ENCODE measurements around the gene ANKRD44. TPM values are rescaled to one million over a fixed set of nuclear protein-coding genes. Genes with fewer than 3 reads are reported as not detected.

ANKRD44 gene
- total RNA-seq, 2 donors from 2014 or later, result 57.8 to 93.4 TPM

GRCh38 chr2:197306024-197306695 lies 4.4 kb downstream of the ANKRD44 start:
- ATAC-seq (ENCODE audit: insufficient number of reproducible peaks, low FRiP score, low read depth) (no peak), DNase-seq (ENCODE audit: low spot score) (no peak)
- Histone ChIP-seq H3K4me1 (ENCODE audit: control insufficient read depth in 1 of 2, low read depth in 2 of 2) (peaks cover 19 to 55% of the 10 kb centered on the region in 2 donors), H3K27ac (peak overlapping the region; percentile 64 to 89), H3K4me3 (peak overlapping the region; percentile 32), H3K9me3 (no peaks in the 10 kb centered on the region), H3K27me3 (replicated peaks; ENCODE audit: insufficient read depth) (no peaks in the 10 kb centered on the region), H3K36me3 (no peaks in the 10 kb centered on the region)
- TF ChIP-seq, protein P1, sequence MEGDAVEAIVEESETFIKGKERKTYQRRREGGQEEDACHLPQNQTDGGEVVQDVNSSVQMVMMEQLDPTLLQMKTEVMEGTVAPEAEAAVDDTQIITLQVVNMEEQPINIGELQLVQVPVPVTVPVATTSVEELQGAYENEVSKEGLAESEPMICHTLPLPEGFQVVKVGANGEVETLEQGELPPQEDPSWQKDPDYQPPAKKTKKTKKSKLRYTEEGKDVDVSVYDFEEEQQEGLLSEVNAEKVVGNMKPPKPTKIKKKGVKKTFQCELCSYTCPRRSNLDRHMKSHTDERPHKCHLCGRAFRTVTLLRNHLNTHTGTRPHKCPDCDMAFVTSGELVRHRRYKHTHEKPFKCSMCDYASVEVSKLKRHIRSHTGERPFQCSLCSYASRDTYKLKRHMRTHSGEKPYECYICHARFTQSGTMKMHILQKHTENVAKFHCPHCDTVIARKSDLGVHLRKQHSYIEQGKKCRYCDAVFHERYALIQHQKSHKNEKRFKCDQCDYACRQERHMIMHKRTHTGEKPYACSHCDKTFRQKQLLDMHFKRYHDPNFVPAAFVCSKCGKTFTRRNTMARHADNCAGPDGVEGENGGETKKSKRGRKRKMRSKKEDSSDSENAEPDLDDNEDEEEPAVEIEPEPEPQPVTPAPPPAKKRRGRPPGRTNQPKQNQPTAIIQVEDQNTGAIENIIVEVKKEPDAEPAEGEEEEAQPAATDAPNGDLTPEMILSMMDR (IDR thresholded peaks at IDR 0.05), result no peak

DNA sequence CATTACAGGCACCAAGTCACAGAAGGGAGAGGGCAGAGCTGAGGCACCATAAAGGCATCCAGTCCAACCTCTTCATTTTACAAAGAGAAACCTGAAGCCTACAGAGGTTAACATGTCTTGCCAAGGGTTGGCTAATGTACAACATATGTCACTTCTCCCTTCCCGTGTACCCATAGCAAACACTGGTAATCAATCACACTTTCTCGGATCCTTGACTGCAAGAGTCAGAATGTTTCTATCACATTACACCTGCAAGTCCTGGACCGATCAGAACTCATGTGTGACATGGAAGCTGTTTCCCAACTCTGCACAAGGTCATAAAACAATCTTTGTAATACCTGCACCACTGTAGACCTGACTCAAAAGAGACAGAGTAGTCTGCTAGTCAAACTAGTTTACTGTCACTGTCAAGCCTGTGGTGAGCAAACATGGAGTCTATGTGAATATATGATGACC lies 6.0 kb downstream of the ANKRD44 start:
- H3K4me1 ChIP-seq (ENCODE audit: control insufficient read depth in 1 of 2, low read depth in 2 of 2), result peaks cover 17 to 53% of the 10 kb centered on the region in 2 donors
- H3K27ac ChIP-seq, result peak overlapping the region; percentile 23 to 43
- no peak overlapping the region for H3K4me3 ChIP-seq
- no peaks in the 10 kb centered on the region for H3K9me3 ChIP-seq
- H3K36me3 ChIP-seq, result no peaks in the 10 kb centered on the region
- no peak for ATAC-seq (ENCODE audit: insufficient number of reproducible peaks, low FRiP score, low read depth)
- DNase-seq (ENCODE audit: low spot score), result no peak
- H3K27me3 ChIP-seq (replicated peaks; ENCODE audit: insufficient read depth), result no peaks in the 10 kb centered on the region
- TF ChIP-seq, protein P1 (IDR thresholded peaks at IDR 0.05), result no peak

DNA sequence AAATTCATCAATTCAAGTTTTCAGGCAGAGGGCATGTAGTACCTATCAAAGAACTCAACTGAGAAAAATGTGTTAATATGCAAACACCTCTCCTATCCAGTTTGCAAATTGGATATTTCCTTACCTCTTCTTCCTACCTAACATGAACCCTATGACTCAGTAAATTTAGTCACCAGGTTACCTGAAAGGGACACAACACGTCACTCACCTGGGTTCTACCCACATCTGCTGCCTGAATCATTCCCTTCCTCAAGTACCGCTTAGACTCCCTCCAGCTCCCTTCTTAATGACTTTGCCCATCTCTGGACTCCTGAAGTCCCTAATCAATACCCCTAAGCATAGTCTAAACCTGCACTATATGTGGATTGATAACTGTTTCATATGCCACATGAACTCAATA lies 10.4 kb downstream of the ANKRD44 start:
- TF ChIP-seq, protein P1 (IDR thresholded peaks at IDR 0.05), result no peak
- no peaks in the 10 kb centered on the region for H3K36me3 ChIP-seq
- no peak overlapping the region for H3K4me3 ChIP-seq
- DNase-seq (ENCODE audit: low spot score), result no peak
- H3K27ac ChIP-seq, result no peak overlapping the region
- peaks cover under 1 to 19% of the 10 kb centered on the region in 2 donors for H3K4me1 ChIP-seq (ENCODE audit: control insufficient read depth in 1 of 2, low read depth in 2 of 2)
- no peaks in the 10 kb centered on the region for H3K9me3 ChIP-seq
- no peaks in the 10 kb centered on the region for H3K27me3 ChIP-seq (replicated peaks; ENCODE audit: insufficient read depth)
- no peak for ATAC-seq (ENCODE audit: insufficient number of reproducible peaks, low FRiP score, low read depth)

DNA sequence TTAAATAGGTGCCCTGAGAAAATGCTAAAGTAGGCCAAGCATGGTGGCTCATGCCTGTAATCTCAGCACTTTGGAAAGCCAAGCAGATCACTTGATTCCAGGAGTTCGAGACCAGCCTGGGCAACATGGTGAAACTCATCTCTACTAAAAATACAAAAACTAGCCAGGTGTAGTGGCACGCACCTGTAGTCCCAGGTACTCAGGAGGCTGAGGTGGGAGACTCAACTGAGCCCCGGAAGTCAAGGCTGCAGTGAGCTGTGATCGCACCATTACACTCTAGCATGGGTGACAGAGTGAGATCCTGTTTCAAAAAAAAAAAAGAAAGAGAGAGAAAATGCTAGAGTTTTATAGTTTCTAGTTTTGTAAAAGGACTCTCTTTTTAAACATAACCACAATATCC lies 12.0 kb downstream of the ANKRD44 start:
- Histone ChIP-seq H3K4me3 (no peak overlapping the region), H3K9me3 (no peaks in the 10 kb centered on the region), H3K36me3 (no peaks in the 10 kb centered on the region), H3K27me3 (replicated peaks; ENCODE audit: insufficient read depth) (no peaks in the 10 kb centered on the region), H3K4me1 (ENCODE audit: control insufficient read depth in 1 of 2, low read depth in 2 of 2) (peaks cover 14 to 19% of the 10 kb centered on the region in 2 donors), H3K27ac (no peak overlapping the region)
- TF ChIP-seq, protein P1 (IDR thresholded peaks at IDR 0.05), result no peak
- no peak for ATAC-seq (ENCODE audit: insufficient number of reproducible peaks, low FRiP score, low read depth)
- DNase-seq (ENCODE audit: low spot score), result no peak

DNA sequence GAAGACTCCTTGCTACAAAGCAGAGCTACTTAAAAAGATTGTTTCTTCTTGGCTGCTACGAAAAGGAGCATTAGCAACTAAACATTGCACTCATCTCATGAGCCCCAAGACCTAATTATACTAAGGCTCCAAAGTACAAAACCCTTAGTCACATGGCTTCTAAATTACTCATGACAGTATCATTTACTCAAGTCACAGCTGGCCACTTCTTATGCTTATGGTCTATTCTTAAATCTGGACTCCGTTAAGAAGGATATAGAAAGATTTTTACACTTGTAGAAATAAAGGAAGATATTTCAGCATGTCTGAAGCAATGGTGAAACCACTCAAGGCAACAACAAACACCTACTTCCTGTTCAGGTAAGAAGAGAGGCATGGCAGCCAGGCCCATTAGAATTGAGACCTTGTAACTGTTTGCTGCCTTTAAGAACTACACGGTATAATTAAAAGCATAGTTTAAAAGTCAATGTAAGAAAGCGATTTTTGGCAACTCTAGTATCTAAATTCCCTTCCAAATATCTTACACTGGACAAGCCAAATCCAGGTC lies 12.7 kb downstream of the ANKRD44 start:
- H3K27me3 ChIP-seq (replicated peaks; ENCODE audit: insufficient read depth), result no peaks in the 10 kb centered on the region
- DNase-seq (ENCODE audit: low spot score), result no peak
- no peaks in the 10 kb centered on the region for H3K36me3 ChIP-seq
- TF ChIP-seq, protein P1 (IDR thresholded peaks at IDR 0.05), result no peak
- H3K4me3 ChIP-seq, result no peak overlapping the region
- H3K4me1 ChIP-seq (ENCODE audit: control insufficient read depth in 1 of 2, low read depth in 2 of 2), result peaks cover 21 to 27% of the 10 kb centered on the region in 2 donors
- no peak for ATAC-seq (ENCODE audit: insufficient number of reproducible peaks, low FRiP score, low read depth)
- H3K27ac ChIP-seq, result no peak overlapping the region
- no peaks in the 10 kb centered on the region for H3K9me3 ChIP-seq
